HG02763 (cell line): Measurements from ENCODE around the gene AGAP1.

Experiments
- ATAC-seq: cut with Tn5 transposase; IDR thresholded peaks from one replicate; pipeline ENCODE4 v1.9.1; 2021; ENCODE audit warnings: mild to moderate bottlenecking, moderate library complexity; ENCODE audit not compliant: unreplicated experiment

AGAP1 gene

GRCh38 chr2:235486729-235487128 lies 7.1 kb upstream of the AGAP1 start:
- ATAC-seq: no peak

GRCh38 chr2:235489897-235490296 lies 3.9 kb upstream of the AGAP1 start:
- no peak for ATAC-seq

- ATAC-seq: no peak
Observed at GRCh38 chr2:235492850-235493344, 946 bp upstream of the AGAP1 start.

- ATAC-seq: no peak
Observed at GRCh38 chr2:235493402-235493774, 455 bp upstream of the AGAP1 start.

GRCh38 chr2:235494716-235495372 lies 1.0 kb downstream of the AGAP1 start:
- no peak for ATAC-seq

GRCh38 chr2:235495373-235496238 lies 1.8 kb downstream of the AGAP1 start:
- no peak for ATAC-seq

- ATAC-seq: no peak
Observed at GRCh38 chr2:235496239-235496621, 2.4 kb downstream of the AGAP1 start.

GRCh38 chr2:235497096-235497495 lies 3.3 kb downstream of the AGAP1 start:
- no peak for ATAC-seq

GRCh38 chr2:235498541-235498940 lies 4.7 kb downstream of the AGAP1 start:
- no peak for ATAC-seq

GRCh38 chr2:235498946-235499812 lies 5.3 kb downstream of the AGAP1 start:
- no peak for ATAC-seq

- ATAC-seq: no peak
Observed at GRCh38 chr2:235500110-235500760, 6.4 kb downstream of the AGAP1 start.

GRCh38 chr2:235500761-235501672 lies 7.2 kb downstream of the AGAP1 start:
- no peak for ATAC-seq

- no peak for ATAC-seq
Observed at GRCh38 chr2:235501673-235502031, 7.8 kb downstream of the AGAP1 start.

GRCh38 chr2:235502336-235502735 lies 8.5 kb downstream of the AGAP1 start:
- no peak for ATAC-seq

- ATAC-seq: no peak
Observed at GRCh38 chr2:235504441-235505180, 10.8 kb downstream of the AGAP1 start.

GRCh38 chr2:235505181-235505741 lies 11.4 kb downstream of the AGAP1 start:
- ATAC-seq: no peak

- no peak for ATAC-seq
Observed at GRCh38 chr2:235506291-235506996, 12.6 kb downstream of the AGAP1 start.

GRCh38 chr2:235506997-235507615 lies 13.3 kb downstream of the AGAP1 start:
- no peak for ATAC-seq
